Large intestine (tissue), 3 donors: ENCODE data around the gene PAX6. TPM values are rescaled to one million over a fixed set of nuclear protein-coding genes. Genes with fewer than 3 reads are reported as not detected.
A peak's percentile ranks its signal among the peaks of the same experiment; 100 is the strongest.

Experiments
- DNase-seq, 2 donors: peaks; one replicate each; pipeline versions ENCODE4 v3.0.0 to v3.0.0-alpha.2; 2013
- H3K27ac ChIP-seq: one replicate; pipeline ENCODE4 v1.5.1; 2013; ENCODE audit warnings: low read length
- H3K27me3 ChIP-seq: 2 replicates; pipeline ENCODE4 v1.6.1; 2013; ENCODE audit warnings: low read length; ENCODE audit not compliant: control insufficient read depth, insufficient read depth
- H3K36me3 ChIP-seq: 2 replicates; pipeline ENCODE4 v1.6.1; 2013; ENCODE audit warnings: low read length; ENCODE audit not compliant: control insufficient read depth, insufficient read depth
- H3K4me1 ChIP-seq: one replicate; pipeline ENCODE4 v1.6.1; 2013; ENCODE audit warnings: low read length; ENCODE audit not compliant: control insufficient read depth, insufficient read depth
- H3K4me3 ChIP-seq: one replicate; pipeline ENCODE4 v1.5.1; 2013; ENCODE audit warnings: low read length
- H3K9me3 ChIP-seq: one replicate; pipeline ENCODE4 v1.6.1; 2013; ENCODE audit warnings: mild to moderate bottlenecking, low read depth, low read length, moderate library complexity; ENCODE audit not compliant: control insufficient read depth
- WGBS: methylation state at CpG from one replicate; pipeline ENCODE4 v1.1.5; 2013; ENCODE audit warnings: low lambda C conversion rate; ENCODE audit not compliant: insufficient coverage; 5-methylcytosine and 5-hydroxymethylcytosine counted together
- polyA plus RNA-seq: library from polyadenylated mRNA; unstranded; fragments of 120-200 nt; gene quantifications from one replicate; pipeline ENCODE4 v1.2.1, GENCODE V29; 2013

Gene PAX6
- polyA plus RNA-seq, 1 donor = 6.7 TPM

DNA sequence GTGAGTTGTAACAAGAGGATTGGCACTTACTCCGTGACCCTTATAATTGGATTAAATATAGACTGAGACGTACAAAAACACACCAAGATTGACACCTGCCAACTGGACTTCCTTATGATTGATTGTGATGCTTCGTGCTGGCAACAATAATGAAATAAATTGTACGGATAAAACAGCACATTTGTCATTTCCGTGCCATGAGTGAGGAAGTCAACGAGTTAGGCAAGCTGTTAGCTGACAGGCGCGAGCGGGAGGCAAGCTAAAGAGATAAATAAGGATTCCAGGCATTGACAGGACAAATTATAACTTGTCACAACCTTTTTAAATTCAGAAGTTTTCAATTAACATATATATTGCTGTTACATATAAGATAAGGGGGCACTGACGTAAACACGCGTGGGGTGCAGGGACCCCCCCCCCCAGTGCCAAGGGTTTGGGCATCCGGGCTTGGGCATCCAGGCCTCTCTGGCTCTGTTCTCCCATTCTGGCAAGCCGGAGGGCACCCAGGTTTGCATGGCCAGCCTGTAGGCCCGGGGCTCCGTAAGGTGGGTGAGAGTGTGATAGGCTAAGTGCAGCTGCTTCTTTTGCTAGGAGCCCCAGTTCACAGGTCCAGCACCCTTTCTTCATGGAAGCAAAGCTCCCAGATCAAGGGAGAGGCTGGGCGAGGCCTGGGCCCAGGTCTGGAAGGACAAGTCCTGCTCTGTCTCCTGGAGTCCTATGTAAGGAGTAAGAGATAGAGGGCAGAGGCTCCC, 11.2 kb upstream of the PAX6 start:
- Histone ChIP-seq H3K9me3 (peaks cover 36% of the 10 kb centered on the region), H3K4me3 (no peak overlapping the region), H3K27ac (no peak overlapping the region), H3K4me1 (peaks cover 7% of the 10 kb centered on the region), H3K36me3 (no peaks in the 10 kb centered on the region), H3K27me3 (peaks cover 99% of the 10 kb centered on the region)
- DNase-seq = no peak
- WGBS = 23% methylated on average over 6 of the region's 17 CpGs

- Histone ChIP-seq H3K27ac (no peak overlapping the region), H3K36me3 (no peaks in the 10 kb centered on the region), H3K9me3 (peaks cover 36% of the 10 kb centered on the region), H3K27me3 (peaks cover 100% of the 10 kb centered on the region), H3K4me1 (peaks cover 11% of the 10 kb centered on the region), H3K4me3 (no peak overlapping the region)
- no peak for DNase-seq
- WGBS = 7% methylated on average over 3 of the region's 8 CpGs
Measured at GRCh38 chr11:31821766-31822165, 10.6 kb upstream of the PAX6 start.

DNA sequence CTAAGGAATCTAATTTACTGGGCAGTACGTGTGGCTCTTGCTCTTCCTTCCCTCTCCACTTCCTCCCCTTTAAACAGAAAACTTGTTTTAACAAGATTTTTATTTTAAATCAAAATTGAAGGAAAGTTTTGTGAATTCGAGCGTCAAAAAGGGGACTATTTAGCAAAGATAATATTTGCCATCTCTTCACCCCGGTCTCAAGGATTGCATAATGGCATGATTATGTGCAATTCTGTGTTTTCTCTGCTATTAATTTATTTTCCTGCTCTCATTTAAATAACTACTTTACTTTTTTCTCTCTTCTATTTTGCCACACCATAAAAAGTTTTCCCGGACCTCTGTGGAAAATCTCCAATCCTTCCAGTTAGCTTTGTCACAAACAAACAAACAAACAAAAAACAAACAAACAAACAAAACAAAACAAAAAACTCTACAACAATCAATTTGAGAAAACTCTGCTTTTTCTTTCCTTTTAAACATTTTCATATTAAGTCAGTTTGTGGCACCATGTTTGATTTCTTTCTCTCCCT, 10.2 kb upstream of the PAX6 start:
- peaks cover 40% of the 10 kb centered on the region for H3K9me3 ChIP-seq
- peaks cover 16% of the 10 kb centered on the region for H3K4me1 ChIP-seq
- H3K27me3 ChIP-seq = peaks cover 100% of the 10 kb centered on the region
- H3K4me3 ChIP-seq = no peak overlapping the region
- H3K36me3 ChIP-seq = no peaks in the 10 kb centered on the region
- 0% methylated on average over 5 of the region's 5 CpGs for WGBS
- DNase-seq = no peak
- no peak overlapping the region for H3K27ac ChIP-seq

- Histone ChIP-seq H3K4me3 (no peak overlapping the region), H3K4me1 (peaks cover 21% of the 10 kb centered on the region), H3K36me3 (no peaks in the 10 kb centered on the region), H3K9me3 (peaks cover 36% of the 10 kb centered on the region), H3K27ac (no peak overlapping the region), H3K27me3 (peaks cover 100% of the 10 kb centered on the region)
- WGBS = no CpG with 5 or more reads among the region's 15 CpGs
- no peak for DNase-seq
Measured at GRCh38 chr11:31820438-31820818, 9.3 kb upstream of the PAX6 start.

- Histone ChIP-seq H3K4me1 (peaks cover 21% of the 10 kb centered on the region), H3K4me3 (no peak overlapping the region), H3K36me3 (no peaks in the 10 kb centered on the region), H3K27ac (no peak overlapping the region), H3K27me3 (peaks cover 100% of the 10 kb centered on the region), H3K9me3 (peaks cover 33% of the 10 kb centered on the region)
- no peak for DNase-seq
- WGBS = no CpG with 5 or more reads among the region's 55 CpGs
Measured at GRCh38 chr11:31819621-31820437, 8.7 kb upstream of the PAX6 start.

GRCh38 chr11:31818874-31819331, 7.8 kb upstream of the PAX6 start:
- peaks cover 21% of the 10 kb centered on the region for H3K4me1 ChIP-seq
- peaks cover 35% of the 10 kb centered on the region for H3K9me3 ChIP-seq
- no peak overlapping the region for H3K4me3 ChIP-seq
- no peaks in the 10 kb centered on the region for H3K36me3 ChIP-seq
- H3K27ac ChIP-seq = no peak overlapping the region
- DNase-seq = no peak
- WGBS = no CpG with 5 or more reads among the region's 26 CpGs
- peaks cover 100% of the 10 kb centered on the region for H3K27me3 ChIP-seq

GRCh38 chr11:31818425-31818755, 7.3 kb upstream of the PAX6 start:
- Histone ChIP-seq H3K27ac (no peak overlapping the region), H3K27me3 (peaks cover 100% of the 10 kb centered on the region), H3K9me3 (peaks cover 35% of the 10 kb centered on the region), H3K4me1 (peaks cover 21% of the 10 kb centered on the region), H3K4me3 (no peak overlapping the region), H3K36me3 (no peaks in the 10 kb centered on the region)
- no peak for DNase-seq
- no CpG with 5 or more reads among the region's 9 CpGs for WGBS

DNA sequence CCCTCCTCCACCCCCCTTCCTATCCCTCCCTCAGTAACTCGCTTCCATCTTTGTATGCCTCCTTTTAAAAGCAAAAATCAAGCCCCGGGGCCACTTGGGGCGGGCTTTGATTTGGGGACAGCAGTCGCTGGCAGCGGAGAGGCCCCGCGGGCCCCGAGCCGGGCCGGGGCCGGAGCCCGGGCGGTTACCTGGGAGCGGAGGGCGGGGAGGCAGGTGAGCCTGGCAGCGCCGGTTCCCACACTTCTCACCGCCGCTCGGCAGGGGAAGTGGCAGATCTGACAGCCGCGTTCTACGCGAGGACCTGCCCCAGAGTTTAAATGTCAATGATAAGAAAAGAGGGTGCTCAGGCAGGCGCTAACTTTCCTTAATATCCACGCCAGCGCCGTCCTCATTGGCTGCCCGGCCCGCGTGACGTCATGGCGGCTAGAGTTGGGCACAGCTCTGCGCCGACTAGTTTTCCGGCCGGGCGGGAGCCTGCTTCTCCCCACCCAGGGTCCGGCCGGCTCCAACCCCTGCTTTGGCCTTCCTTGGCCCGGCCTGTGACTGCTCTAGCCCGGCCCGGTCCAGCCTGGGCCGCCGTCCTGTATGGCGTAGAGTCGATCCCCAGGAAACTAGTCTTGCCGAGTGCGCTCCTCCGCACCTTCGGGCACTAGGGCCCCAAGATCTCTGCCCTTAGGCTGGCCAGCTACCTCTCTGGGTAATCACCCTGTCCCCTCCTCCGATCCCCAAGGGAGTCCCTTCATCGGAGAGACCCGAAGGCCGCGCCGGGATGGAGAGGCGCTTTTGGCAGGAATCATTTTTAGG, 6.7 kb upstream of the PAX6 start:
- Histone ChIP-seq H3K4me3 (peak overlapping the region; percentile 11), H3K4me1 (peaks cover 24% of the 10 kb centered on the region), H3K27me3 (peaks cover 100% of the 10 kb centered on the region), H3K36me3 (no peaks in the 10 kb centered on the region), H3K9me3 (peaks cover 37% of the 10 kb centered on the region), H3K27ac (no peak overlapping the region)
- DNase-seq = no peak
- WGBS = 0% methylated on average over 4 of the region's 58 CpGs

DNA sequence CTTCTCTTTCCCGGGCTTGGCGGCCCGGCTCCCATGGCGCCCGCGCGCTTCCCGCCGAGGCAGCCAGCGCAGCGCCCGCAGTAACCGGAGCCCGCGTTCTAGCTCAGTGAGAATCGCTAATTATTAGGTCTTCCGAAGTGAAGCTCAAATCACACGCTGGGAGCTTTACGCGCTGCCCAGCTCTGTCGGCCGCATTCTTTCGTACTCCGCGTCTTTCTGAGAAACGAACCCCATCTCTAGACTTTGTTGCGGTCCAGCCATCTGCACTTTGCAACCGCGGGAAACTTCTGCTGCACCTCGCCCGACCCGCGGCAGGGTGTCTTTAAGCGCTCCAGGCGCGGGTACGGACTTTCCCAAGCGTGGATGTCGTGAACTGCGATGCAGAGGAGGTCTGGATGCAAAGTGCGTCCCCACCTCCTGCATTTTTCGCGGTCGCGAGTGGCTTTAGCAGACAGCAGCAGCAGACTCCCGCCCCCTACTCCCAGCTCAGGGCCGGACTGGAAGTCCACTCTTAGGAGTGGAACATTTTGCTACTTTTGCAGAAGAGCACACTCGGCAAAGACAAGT, 6.0 kb upstream of the PAX6 start:
- H3K27me3 ChIP-seq = peaks cover 100% of the 10 kb centered on the region
- no peaks in the 10 kb centered on the region for H3K36me3 ChIP-seq
- H3K4me3 ChIP-seq = peak overlapping the region; percentile 13
- no peak for DNase-seq
- no peak overlapping the region for H3K27ac ChIP-seq
- no CpG with 5 or more reads among the region's 48 CpGs for WGBS
- H3K4me1 ChIP-seq = peaks cover 29% of the 10 kb centered on the region
- H3K9me3 ChIP-seq = peaks cover 39% of the 10 kb centered on the region
